MM.1S (cell line): ENCODE data around the gene IFI27L2.

Experiments
- EZH2phosphoT487 ChIP-seq: fragments of 300-600 bp; sonication (generic); IDR thresholded peaks from 2 replicates; pipeline ENCODE4 v1.6.1; 2018; ENCODE audit warnings: antibody characterized with exemption, low read length
- TF ChIP-seq, protein P1 (sequence below): fragments of 300-600 bp; sonication (generic); IDR thresholded peaks from 2 replicates; pipeline ENCODE4 v1.5.1; 2016; ENCODE audit warnings: antibody characterized with exemption, low read length, mixed read lengths

DNA sequence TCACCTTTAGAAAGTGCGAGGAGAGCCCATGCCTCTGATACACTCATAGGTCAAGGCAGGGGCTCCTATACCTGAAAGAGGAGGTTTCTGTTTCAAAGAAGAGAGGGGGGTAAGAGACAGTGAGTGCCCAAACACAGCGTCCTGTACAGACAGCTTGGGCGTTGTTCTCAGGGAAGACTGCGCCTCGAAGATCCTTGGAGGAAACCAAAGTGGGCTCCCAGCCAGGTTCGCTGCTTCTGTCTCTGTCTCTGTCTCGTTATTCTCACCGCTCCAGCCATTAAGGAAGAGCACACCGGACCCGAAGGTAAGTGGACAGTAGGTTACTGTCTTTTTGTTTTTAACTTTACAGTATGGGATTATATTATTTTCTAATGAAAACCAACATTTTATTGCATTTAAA is 24.7 kb downstream of the IFI27L2 start:
- TF ChIP-seq, protein P1, sequence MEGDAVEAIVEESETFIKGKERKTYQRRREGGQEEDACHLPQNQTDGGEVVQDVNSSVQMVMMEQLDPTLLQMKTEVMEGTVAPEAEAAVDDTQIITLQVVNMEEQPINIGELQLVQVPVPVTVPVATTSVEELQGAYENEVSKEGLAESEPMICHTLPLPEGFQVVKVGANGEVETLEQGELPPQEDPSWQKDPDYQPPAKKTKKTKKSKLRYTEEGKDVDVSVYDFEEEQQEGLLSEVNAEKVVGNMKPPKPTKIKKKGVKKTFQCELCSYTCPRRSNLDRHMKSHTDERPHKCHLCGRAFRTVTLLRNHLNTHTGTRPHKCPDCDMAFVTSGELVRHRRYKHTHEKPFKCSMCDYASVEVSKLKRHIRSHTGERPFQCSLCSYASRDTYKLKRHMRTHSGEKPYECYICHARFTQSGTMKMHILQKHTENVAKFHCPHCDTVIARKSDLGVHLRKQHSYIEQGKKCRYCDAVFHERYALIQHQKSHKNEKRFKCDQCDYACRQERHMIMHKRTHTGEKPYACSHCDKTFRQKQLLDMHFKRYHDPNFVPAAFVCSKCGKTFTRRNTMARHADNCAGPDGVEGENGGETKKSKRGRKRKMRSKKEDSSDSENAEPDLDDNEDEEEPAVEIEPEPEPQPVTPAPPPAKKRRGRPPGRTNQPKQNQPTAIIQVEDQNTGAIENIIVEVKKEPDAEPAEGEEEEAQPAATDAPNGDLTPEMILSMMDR = no peak
- no peak for TF ChIP-seq EZH2phosphoT487
